DMS53 treated with DMSO at 0.1 percent for 48 hours (cell line): Measurements from ENCODE around the gene EHMT2.
A peak's percentile ranks its signal among the peaks of the same experiment; 100 is the strongest.
"Not testable (repeated sequence)": the region's sequence is repeated elsewhere in the genome, so short reads cannot be mapped to it uniquely, and the experiment has no call there.

ENCODE experiments used
- DNase-seq: peaks from one replicate; lab custom pipeline; 2025; ENCODE audit not compliant: unreplicated experiment; lab: John Stamatoyannopoulos, UW

The EHMT2 gene

GRCh38 chr6:31897612-31898382, at the start of gene EHMT2:
Gene EHMT2 (minus strand): TSS chr6:31897698. CDS start chr6:31897677, 21 bp downstream.
- DNase-seq = peak; percentile 70

- no peak for DNase-seq
These were observed 49.7 kb upstream of the EHMT2 start for GRCh38 chr6:31947070-31947675.

- DNase-seq = no peak
These were observed 48.9 kb upstream of the EHMT2 start for GRCh38 chr6:31946370-31946885.

- DNase-seq = no peak
These were observed 48.2 kb upstream of the EHMT2 start, which contains the start of gene CFB for GRCh38 chr6:31945507-31946369. Gene CFB (plus strand): TSS chr6:31946095. CDS start chr6:31946222, 127 bp downstream.

- DNase-seq = no peak
These were observed 47.6 kb upstream of the EHMT2 start for GRCh38 chr6:31945154-31945506.

- no peak for DNase-seq
These were observed 46.2 kb upstream of the EHMT2 start for GRCh38 chr6:31943742-31944141.

- no peak for DNase-seq
These were observed 42.8 kb upstream of the EHMT2 start for GRCh38 chr6:31940256-31940664.

- no peak for DNase-seq
These were observed 38.3 kb upstream of the EHMT2 start for GRCh38 chr6:31935823-31936222.

GRCh38 chr6:31935021-31935420, 37.5 kb upstream of the EHMT2 start:
- no peak for DNase-seq

GRCh38 chr6:31933537-31933936, 36.0 kb upstream of the EHMT2 start:
- DNase-seq = no peak

- not testable (repeated sequence) for DNase-seq
These were observed 34.6 kb upstream of the EHMT2 start for GRCh38 chr6:31932137-31932536.

GRCh38 chr6:31930962-31931361, 33.5 kb upstream of the EHMT2 start:
- no peak for DNase-seq

GRCh38 chr6:31928672-31928939, 31.1 kb upstream of the EHMT2 start:
- DNase-seq = no peak

- no peak for DNase-seq
These were observed 30.6 kb upstream of the EHMT2 start for GRCh38 chr6:31927863-31928671.

- no peak for DNase-seq
These were observed 29.9 kb upstream of the EHMT2 start, which contains the start of gene C2 for GRCh38 chr6:31927242-31927862. Gene C2 (plus strand): TSS chr6:31927717. CDS start chr6:31927753, 36 bp downstream.

GRCh38 chr6:31922942-31923341, 25.4 kb upstream of the EHMT2 start:
- no peak for DNase-seq

- DNase-seq = no peak
These were observed 23.3 kb upstream of the EHMT2 start for GRCh38 chr6:31920811-31921210.

- DNase-seq = no peak
These were observed 22.3 kb upstream of the EHMT2 start for GRCh38 chr6:31919624-31920303.

GRCh38 chr6:31918069-31918720, 20.7 kb upstream of the EHMT2 start:
- DNase-seq = no peak
